Skeletal muscle cell (primary cell): ENCODE measurements around the gene CCT7.

ENCODE experiments used
- DNase-seq: peaks from one replicate; pipeline ENCODE4 v3.0.0-alpha.2; 2010; ENCODE audit warnings: low read depth
- H3K4me3 ChIP-seq: 2 replicates; pipeline ENCODE4 v1.5.1; 2011; ENCODE audit warnings: low read depth, mild to moderate bottlenecking, control low read depth, low read length, moderate library complexity

CCT7 gene

GRCh38 chr2:73223821-73224220, 10.3 kb upstream of the CCT7 start:
- DNase-seq: no peak
- H3K4me3 ChIP-seq: no peak overlapping the region

GRCh38 chr2:73225513-73226360, 8.4 kb upstream of the CCT7 start:
- H3K4me3 ChIP-seq: no peak overlapping the region
- DNase-seq: no peak

- no peak overlapping the region for H3K4me3 ChIP-seq
- DNase-seq: no peak
These were observed 7.0 kb upstream of the CCT7 start for GRCh38 chr2:73227086-73227485.

- DNase-seq: no peak
- no peak overlapping the region for H3K4me3 ChIP-seq
These were observed 5.5 kb upstream of the CCT7 start for GRCh38 chr2:73228631-73229030.

- no peak for DNase-seq
- peak overlapping the region; percentile 95 for H3K4me3 ChIP-seq
These were observed 1.5 kb upstream of the CCT7 start for GRCh38 chr2:73232403-73233153.

GRCh38 chr2:73233154-73233931, 765 bp upstream of the CCT7 start, which contains the start of gene PRADC1:
Gene PRADC1, minus strand, starts transcription at chr2:73233239. Its CDS starts 79 bp downstream, at chr2:73233160.
- DNase-seq: peak; percentile 99
- peak within 1 kb of the TSS; percentile 95 for H3K4me3 ChIP-seq

- H3K4me3 ChIP-seq: peak overlapping the region; percentile 95
- DNase-seq: no peak
These were observed 1.4 kb downstream of the CCT7 start for GRCh38 chr2:73235315-73236028.

GRCh38 chr2:73237168-73237567, 3.1 kb downstream of the CCT7 start:
- DNase-seq: no peak
- no peak overlapping the region for H3K4me3 ChIP-seq

GRCh38 chr2:73238149-73238548, 4.0 kb downstream of the CCT7 start:
- H3K4me3 ChIP-seq: no peak overlapping the region
- no peak for DNase-seq

GRCh38 chr2:73238976-73239375, 4.9 kb downstream of the CCT7 start:
- no peak overlapping the region for H3K4me3 ChIP-seq
- no peak for DNase-seq

GRCh38 chr2:73239776-73240175, 5.7 kb downstream of the CCT7 start:
- peak; percentile 20 for DNase-seq
- H3K4me3 ChIP-seq: no peak overlapping the region

GRCh38 chr2:73243884-73244570, 9.9 kb downstream of the CCT7 start:
- no peak overlapping the region for H3K4me3 ChIP-seq
- no peak for DNase-seq

GRCh38 chr2:73244580-73244979, 10.5 kb downstream of the CCT7 start:
- DNase-seq: no peak
- no peak overlapping the region for H3K4me3 ChIP-seq

GRCh38 chr2:73246850-73247249, 12.7 kb downstream of the CCT7 start:
- H3K4me3 ChIP-seq: no peak overlapping the region
- no peak for DNase-seq

- no peak overlapping the region for H3K4me3 ChIP-seq
- no peak for DNase-seq
These were observed 15.5 kb downstream of the CCT7 start for GRCh38 chr2:73249636-73250035.

- DNase-seq: no peak
- H3K4me3 ChIP-seq: no peak overlapping the region
These were observed 17.1 kb downstream of the CCT7 start for GRCh38 chr2:73250872-73251846.

GRCh38 chr2:73252238-73253027, 18.3 kb downstream of the CCT7 start:
- no peak overlapping the region for H3K4me3 ChIP-seq
- DNase-seq: no peak
